Activated naive CD8-positive, alpha-beta T cell treated with anti-CD3 and anti-CD28 coated beads for 36 hours (primary cell): ENCODE results near the gene NT5C1A. TPM values are rescaled to one million over a fixed set of nuclear protein-coding genes. Genes with fewer than 3 reads are reported as not detected.

Experiments
- DNase-seq: peaks from one replicate; pipeline ENCODE4 v3.0.0; 2021
- H3K27ac Mint-ChIP-seq: one replicate; pipeline ENCODE4 v1.8.0; 2022; ENCODE audit warnings: mild to moderate bottlenecking, moderate library complexity, mixed read lengths
- H3K27me3 Mint-ChIP-seq: one replicate; pipeline ENCODE4 v1.8.0; 2022; ENCODE audit warnings: mild to moderate bottlenecking, mixed read lengths
- H3K36me3 Mint-ChIP-seq: one replicate; pipeline ENCODE4 v1.8.0; 2021; ENCODE audit warnings: mild to moderate bottlenecking, mixed read lengths
- H3K4me1 Mint-ChIP-seq: one replicate; pipeline ENCODE4 v1.8.0; 2021; ENCODE audit warnings: mixed read lengths
- H3K4me3 Mint-ChIP-seq: one replicate; pipeline ENCODE4 v1.8.0; 2022; ENCODE audit warnings: mild to moderate bottlenecking, moderate library complexity, mixed read lengths
- H3K9me3 Mint-ChIP-seq: one replicate; pipeline ENCODE4 v1.8.0; 2022; ENCODE audit warnings: mixed read lengths
- total RNA-seq, 2 experiments: library from RNA; stranded (reverse); gene quantifications; one replicate each; pipeline ENCODE4 v1.2.3, GENCODE V29; 2021

Gene NT5C1A
- total RNA-seq, 2 experiments from 2014 or later: 0.32 TPM; not detected in 1

GRCh38 chr1:39659110-39659509 lies 12.8 kb downstream of the NT5C1A start:
- H3K4me1 Mint-ChIP-seq: peaks cover 5% of the 10 kb centered on the region
- H3K4me3 Mint-ChIP-seq: no peak overlapping the region
- no peaks in the 10 kb centered on the region for H3K9me3 Mint-ChIP-seq
- no peak for DNase-seq
- no peak overlapping the region for H3K27ac Mint-ChIP-seq
- H3K36me3 Mint-ChIP-seq: no peaks in the 10 kb centered on the region
- H3K27me3 Mint-ChIP-seq: peaks cover 10% of the 10 kb centered on the region

GRCh38 chr1:39657923-39658485 lies 13.9 kb downstream of the NT5C1A start:
- H3K4me3 Mint-ChIP-seq: peak overlapping the region; percentile 42
- H3K9me3 Mint-ChIP-seq: no peaks in the 10 kb centered on the region

GRCh38 chr1:39657402-39657801 lies 14.5 kb downstream of the NT5C1A start:
- no peak overlapping the region for H3K27ac Mint-ChIP-seq
- no peaks in the 10 kb centered on the region for H3K36me3 Mint-ChIP-seq
- H3K4me3 Mint-ChIP-seq: no peak overlapping the region
- peaks cover 15% of the 10 kb centered on the region for H3K27me3 Mint-ChIP-seq
- no peaks in the 10 kb centered on the region for H3K9me3 Mint-ChIP-seq
- H3K4me1 Mint-ChIP-seq: peaks cover 11% of the 10 kb centered on the region
- DNase-seq: no peak

More at GRCh38 chr1:39657923-39658485, 13.9 kb downstream of the NT5C1A start:
- Mint-ChIP-seq H3K4me1 (peaks cover 11% of the 10 kb centered on the region), H3K27ac (no peak overlapping the region), H3K36me3 (no peaks in the 10 kb centered on the region), H3K27me3 (peaks cover 15% of the 10 kb centered on the region)
- peak; percentile 74 for DNase-seq

DNA sequence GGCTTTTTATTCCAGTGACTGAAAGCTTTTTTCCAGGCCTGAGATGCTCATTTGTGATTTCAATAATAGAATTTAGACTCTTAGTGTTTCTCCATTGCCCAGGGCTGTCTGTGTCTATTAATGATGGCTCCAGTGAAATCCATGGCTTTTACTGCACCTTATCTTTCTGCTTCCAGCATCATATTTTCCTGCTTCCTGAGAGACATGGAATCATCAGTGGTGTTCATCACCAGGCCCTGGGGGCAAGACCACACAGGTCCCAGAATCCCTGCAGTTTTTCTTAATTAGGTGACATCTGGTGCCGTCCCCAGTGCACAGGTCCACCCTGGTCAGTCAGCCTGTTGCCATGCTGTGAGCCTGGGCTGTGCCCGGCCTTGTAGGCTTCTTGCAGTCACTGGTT lies 15.5 kb downstream of the NT5C1A start:
- peaks cover 11% of the 10 kb centered on the region for H3K4me1 Mint-ChIP-seq
- peaks cover 15% of the 10 kb centered on the region for H3K27me3 Mint-ChIP-seq
- no peaks in the 10 kb centered on the region for H3K9me3 Mint-ChIP-seq
- DNase-seq: no peak
- no peak overlapping the region for H3K27ac Mint-ChIP-seq
- H3K4me3 Mint-ChIP-seq: no peak overlapping the region
- no peaks in the 10 kb centered on the region for H3K36me3 Mint-ChIP-seq

GRCh38 chr1:39655578-39656268 lies 16.2 kb downstream of the NT5C1A start:
- Mint-ChIP-seq H3K9me3 (no peaks in the 10 kb centered on the region), H3K36me3 (no peaks in the 10 kb centered on the region), H3K4me3 (no peak overlapping the region)

DNA sequence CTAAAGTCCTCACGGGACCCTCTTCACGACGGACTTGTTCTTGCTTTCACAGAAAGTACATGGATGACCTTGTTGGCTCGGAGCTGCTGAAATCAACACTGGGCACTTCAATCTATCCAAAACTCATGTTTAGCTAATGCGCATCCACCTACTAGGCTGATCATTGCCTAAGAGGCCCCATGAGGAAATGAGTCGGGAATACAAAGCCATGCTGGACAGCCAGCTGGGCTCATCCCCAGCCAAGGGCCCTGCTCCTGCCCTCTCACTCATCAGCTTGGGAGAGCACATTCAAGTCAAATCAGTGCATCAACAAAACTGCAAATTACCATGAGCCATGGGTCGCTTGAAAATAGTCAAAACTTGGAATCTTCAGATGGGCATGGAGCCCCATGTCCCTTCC lies 17.6 kb downstream of the NT5C1A start:
- H3K9me3 Mint-ChIP-seq: no peaks in the 10 kb centered on the region
- no peak overlapping the region for H3K27ac Mint-ChIP-seq
- no peak overlapping the region for H3K4me3 Mint-ChIP-seq
- H3K27me3 Mint-ChIP-seq: peaks cover 10% of the 10 kb centered on the region
- peaks cover 11% of the 10 kb centered on the region for H3K4me1 Mint-ChIP-seq
- DNase-seq: no peak
- no peaks in the 10 kb centered on the region for H3K36me3 Mint-ChIP-seq

More at GRCh38 chr1:39655578-39656268, 16.2 kb downstream of the NT5C1A start:
- no peak for DNase-seq
- H3K27me3 Mint-ChIP-seq: peaks cover 14% of the 10 kb centered on the region
- no peak overlapping the region for H3K27ac Mint-ChIP-seq
- peaks cover 11% of the 10 kb centered on the region for H3K4me1 Mint-ChIP-seq

DNA sequence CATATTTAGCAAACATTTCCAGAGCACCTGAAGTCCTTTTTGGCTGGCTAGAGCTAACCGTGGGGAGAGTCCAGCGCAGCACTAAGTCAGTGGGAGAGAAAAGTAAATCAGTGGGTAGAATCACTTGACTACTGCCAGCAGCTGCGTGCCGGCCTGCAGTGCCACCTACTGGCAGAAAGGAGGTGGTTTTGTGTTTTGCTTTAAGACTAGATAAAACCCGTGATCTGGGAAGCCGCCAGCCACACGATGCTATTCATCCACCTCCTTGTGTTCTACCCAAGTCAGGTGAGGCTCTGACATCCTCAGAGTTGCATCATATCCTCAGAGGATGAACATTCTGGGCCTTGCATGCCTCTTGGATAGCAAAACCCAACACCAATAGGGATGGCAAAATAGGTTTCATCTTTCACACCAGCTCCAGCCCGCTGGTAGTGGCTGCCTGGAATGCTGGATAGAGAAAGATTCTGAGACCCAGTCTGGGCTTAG lies 18.3 kb downstream of the NT5C1A start:
- H3K4me3 Mint-ChIP-seq: no peak overlapping the region
- H3K27ac Mint-ChIP-seq: peak overlapping the region; percentile 59
- H3K4me1 Mint-ChIP-seq: peaks cover 11% of the 10 kb centered on the region
- DNase-seq: peak; percentile 74
- no peaks in the 10 kb centered on the region for H3K36me3 Mint-ChIP-seq
- peaks cover 10% of the 10 kb centered on the region for H3K27me3 Mint-ChIP-seq
- H3K9me3 Mint-ChIP-seq: no peaks in the 10 kb centered on the region

GRCh38 chr1:39652554-39652953 lies 19.4 kb downstream of the NT5C1A start:
- H3K4me1 Mint-ChIP-seq: peaks cover 8% of the 10 kb centered on the region
- H3K36me3 Mint-ChIP-seq: no peaks in the 10 kb centered on the region
- no peaks in the 10 kb centered on the region for H3K9me3 Mint-ChIP-seq
- peaks cover 10% of the 10 kb centered on the region for H3K27me3 Mint-ChIP-seq
- H3K27ac Mint-ChIP-seq: no peak overlapping the region
- H3K4me3 Mint-ChIP-seq: no peak overlapping the region
- no peak for DNase-seq

GRCh38 chr1:39652105-39652504 lies 19.8 kb downstream of the NT5C1A start:
- no peak for DNase-seq
- H3K36me3 Mint-ChIP-seq: no peaks in the 10 kb centered on the region
- H3K4me3 Mint-ChIP-seq: no peak overlapping the region
- H3K27ac Mint-ChIP-seq: no peak overlapping the region
- peaks cover 6% of the 10 kb centered on the region for H3K4me1 Mint-ChIP-seq
- H3K27me3 Mint-ChIP-seq: peaks cover 10% of the 10 kb centered on the region
- no peaks in the 10 kb centered on the region for H3K9me3 Mint-ChIP-seq

DNA sequence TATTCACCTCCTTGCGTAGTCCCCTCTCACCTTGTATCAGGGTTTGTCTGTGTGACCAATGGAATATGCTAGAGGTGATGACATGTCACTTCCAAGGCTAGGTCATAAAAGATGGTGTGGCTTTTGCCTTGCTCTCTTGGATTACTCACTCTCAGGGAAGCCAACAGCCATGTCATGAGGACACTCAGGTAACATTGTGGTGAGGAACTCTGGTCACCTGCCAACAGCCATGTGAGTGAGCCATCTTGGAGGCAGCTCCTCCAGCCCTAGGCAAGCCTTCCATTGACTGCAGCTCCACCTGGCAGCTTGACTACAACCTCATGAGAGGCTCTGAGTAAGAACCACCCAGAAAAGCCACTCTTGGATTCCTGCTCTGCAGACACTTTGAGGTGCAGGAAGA lies 21.5 kb downstream of the NT5C1A start:
- H3K27me3 Mint-ChIP-seq: peaks cover 10% of the 10 kb centered on the region
- H3K9me3 Mint-ChIP-seq: no peaks in the 10 kb centered on the region
- no peak overlapping the region for H3K4me3 Mint-ChIP-seq
- no peak overlapping the region for H3K27ac Mint-ChIP-seq
- H3K36me3 Mint-ChIP-seq: no peaks in the 10 kb centered on the region
- H3K4me1 Mint-ChIP-seq: peaks cover 5% of the 10 kb centered on the region
- DNase-seq: no peak

- Mint-ChIP-seq H3K36me3 (no peaks in the 10 kb centered on the region), H3K9me3 (no peaks in the 10 kb centered on the region), H3K27ac (no peak overlapping the region)
Observed at GRCh38 chr1:39649636-39650185, 22.2 kb downstream of the NT5C1A start.

DNA sequence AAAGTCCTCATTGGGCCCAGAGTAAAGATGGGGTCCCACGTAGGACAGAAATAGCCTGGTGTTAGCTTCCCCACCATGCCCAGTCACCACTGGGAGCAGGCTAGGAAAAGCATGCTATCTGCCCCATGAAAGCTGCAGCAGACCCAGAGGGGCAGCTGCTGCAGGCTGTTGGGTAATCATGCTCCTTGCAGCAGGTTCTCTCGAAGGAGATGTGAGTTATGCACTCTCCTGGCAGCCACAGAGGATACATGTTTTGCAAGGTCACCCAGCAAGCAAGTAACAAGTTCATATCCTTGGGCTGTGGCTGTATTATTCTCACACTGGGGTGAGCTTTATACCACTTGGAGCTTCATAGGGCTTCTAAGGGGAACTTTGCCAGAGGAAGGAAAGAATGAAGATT lies 23.4 kb downstream of the NT5C1A start:
- no peaks in the 10 kb centered on the region for H3K36me3 Mint-ChIP-seq
- H3K4me1 Mint-ChIP-seq: peaks cover 2% of the 10 kb centered on the region
- H3K27ac Mint-ChIP-seq: no peak overlapping the region
- DNase-seq: no peak
- no peaks in the 10 kb centered on the region for H3K9me3 Mint-ChIP-seq
- no peaks in the 10 kb centered on the region for H3K27me3 Mint-ChIP-seq
- H3K4me3 Mint-ChIP-seq: no peak overlapping the region

More at GRCh38 chr1:39649636-39650185, 22.2 kb downstream of the NT5C1A start:
- Mint-ChIP-seq H3K4me1 (peaks cover 5% of the 10 kb centered on the region), H3K4me3 (no peak overlapping the region), H3K27me3 (peaks cover 10% of the 10 kb centered on the region)
- DNase-seq: no peak

- H3K4me1 Mint-ChIP-seq: no peaks in the 10 kb centered on the region
- no peaks in the 10 kb centered on the region for H3K27me3 Mint-ChIP-seq
- H3K9me3 Mint-ChIP-seq: no peaks in the 10 kb centered on the region
- no peak overlapping the region for H3K27ac Mint-ChIP-seq
- no peak for DNase-seq
- H3K36me3 Mint-ChIP-seq: no peaks in the 10 kb centered on the region
- H3K4me3 Mint-ChIP-seq: no peak overlapping the region
Observed at GRCh38 chr1:39647247-39647646, 24.7 kb downstream of the NT5C1A start.

GRCh38 chr1:39646232-39647081 lies 25.4 kb downstream of the NT5C1A start:
- H3K36me3 Mint-ChIP-seq: no peaks in the 10 kb centered on the region

More at GRCh38 chr1:39646232-39647081, 25.4 kb downstream of the NT5C1A start:
- no peak for DNase-seq
- H3K9me3 Mint-ChIP-seq: no peaks in the 10 kb centered on the region
- H3K27ac Mint-ChIP-seq: no peak overlapping the region
- H3K27me3 Mint-ChIP-seq: no peaks in the 10 kb centered on the region
- H3K4me3 Mint-ChIP-seq: no peak overlapping the region
- no peaks in the 10 kb centered on the region for H3K4me1 Mint-ChIP-seq
